Measurements from ENCODE around the gene COL19A1.
"Not testable (repeated sequence)": the region's sequence is repeated elsewhere in the genome, so short reads cannot be mapped to it uniquely, and the experiment has no call there.

Gene COL19A1

GRCh38 chr6:69866351-69866769 lies at the start of gene COL19A1:
Gene COL19A1, plus strand, starts transcription at chr6:69866556. Its CDS starts 13,012 bp downstream, at chr6:69879568.
- DNase-seq (ENCODE audit: low read depth), result no peak

- no peak for DNase-seq (ENCODE audit: low read depth)
Measured at GRCh38 chr6:69816569-69816968, 49.8 kb upstream of the COL19A1 start.

GRCh38 chr6:69817358-69817757 lies 49.0 kb upstream of the COL19A1 start:
- DNase-seq (ENCODE audit: low read depth), result no peak

- no peak for DNase-seq (ENCODE audit: low read depth)
Measured at GRCh38 chr6:69818223-69818930, 48.0 kb upstream of the COL19A1 start.

GRCh38 chr6:69819138-69819537 lies 47.2 kb upstream of the COL19A1 start:
- no peak for DNase-seq (ENCODE audit: low read depth)

- DNase-seq (ENCODE audit: low read depth), result no peak
Measured at GRCh38 chr6:69820018-69820417, 46.3 kb upstream of the COL19A1 start.

GRCh38 chr6:69820438-69820837 lies 45.9 kb upstream of the COL19A1 start:
- DNase-seq (ENCODE audit: low read depth), result no peak

GRCh38 chr6:69824355-69824754 lies 42.0 kb upstream of the COL19A1 start:
- DNase-seq (ENCODE audit: low read depth), result not testable (repeated sequence)

- DNase-seq (ENCODE audit: low read depth), result no peak
Measured at GRCh38 chr6:69825904-69826303, 40.5 kb upstream of the COL19A1 start.

- DNase-seq (ENCODE audit: low read depth), result no peak
Measured at GRCh38 chr6:69827276-69827893, 39.0 kb upstream of the COL19A1 start.

GRCh38 chr6:69832558-69832957 lies 33.8 kb upstream of the COL19A1 start:
- no peak for DNase-seq (ENCODE audit: low read depth)

GRCh38 chr6:69835414-69836179 lies 30.8 kb upstream of the COL19A1 start:
- no peak for DNase-seq (ENCODE audit: low read depth)

GRCh38 chr6:69841862-69842261 lies 24.5 kb upstream of the COL19A1 start:
- no peak for DNase-seq (ENCODE audit: low read depth)

GRCh38 chr6:69843189-69843588 lies 23.2 kb upstream of the COL19A1 start:
- DNase-seq (ENCODE audit: low read depth), result no peak

GRCh38 chr6:69846312-69846711 lies 20.0 kb upstream of the COL19A1 start:
- no peak for DNase-seq (ENCODE audit: low read depth)

- DNase-seq (ENCODE audit: low read depth), result no peak
Measured at GRCh38 chr6:69846770-69847491, 19.4 kb upstream of the COL19A1 start.

GRCh38 chr6:69847492-69847788 lies 18.9 kb upstream of the COL19A1 start:
- DNase-seq (ENCODE audit: low read depth), result no peak

GRCh38 chr6:69848552-69848951 lies 17.8 kb upstream of the COL19A1 start:
- DNase-seq (ENCODE audit: low read depth), result no peak

GRCh38 chr6:69852706-69853105 lies 13.7 kb upstream of the COL19A1 start:
- no peak for DNase-seq (ENCODE audit: low read depth)

- no peak for DNase-seq (ENCODE audit: low read depth)
Measured at GRCh38 chr6:69861986-69862385, 4.4 kb upstream of the COL19A1 start.

GRCh38 chr6:69863766-69864165 lies 2.6 kb upstream of the COL19A1 start:
- DNase-seq (ENCODE audit: low read depth), result no peak

GRCh38 chr6:69865126-69865525 lies 1.2 kb upstream of the COL19A1 start:
- no peak for DNase-seq (ENCODE audit: low read depth)
